ENCODE results near the gene HOXB13. TPM values are rescaled to one million over a fixed set of nuclear protein-coding genes. Genes with fewer than 3 reads are reported as not detected.

Gene HOXB13
- total RNA-seq, 6 experiments from 2014 or later: not detected

GRCh38 chr17:48732688-48733629, 4.4 kb upstream of the HOXB13 start:
- Mint-ChIP-seq H3K27ac (no peak overlapping the region), H3K27me3 (ENCODE audit: insufficient read depth) (peaks cover 86% of the 10 kb centered on the region), H3K9me3 (no peaks in the 10 kb centered on the region), H3K4me3 (no peak overlapping the region), H3K36me3 (ENCODE audit: low read depth) (no peaks in the 10 kb centered on the region), H3K4me1 (ENCODE audit: low read depth) (peaks cover 6% of the 10 kb centered on the region; the same call in 1 of the 2 replicates)
- no peak for TF ChIP-seq CTCF (IDR thresholded peaks at IDR 0.05)
- no peak for DNase-seq

GRCh38 chr17:48731355-48731754, 2.8 kb upstream of the HOXB13 start:
- no peak for TF ChIP-seq CTCF (IDR thresholded peaks at IDR 0.05)
- Mint-ChIP-seq H3K27ac (no peak overlapping the region), H3K4me1 (ENCODE audit: low read depth) (peaks cover 6% of the 10 kb centered on the region; the same call in 1 of the 2 replicates), H3K4me3 (no peak overlapping the region), H3K9me3 (no peaks in the 10 kb centered on the region), H3K36me3 (ENCODE audit: low read depth) (no peaks in the 10 kb centered on the region), H3K27me3 (ENCODE audit: insufficient read depth) (peaks cover 87% of the 10 kb centered on the region)
- DNase-seq: no peak

GRCh38 chr17:48730240-48730550, 1.6 kb upstream of the HOXB13 start:
- TF ChIP-seq CTCF (IDR thresholded peaks at IDR 0.05): no peak
- Mint-ChIP-seq H3K36me3 (ENCODE audit: low read depth) (no peaks in the 10 kb centered on the region), H3K27ac (no peak overlapping the region), H3K27me3 (ENCODE audit: insufficient read depth) (peaks cover 88% of the 10 kb centered on the region), H3K4me3 (no peak overlapping the region), H3K9me3 (no peaks in the 10 kb centered on the region), H3K4me1 (ENCODE audit: low read depth) (peaks cover 8% of the 10 kb centered on the region)
- DNase-seq: no peak

- no peak overlapping the region for H3K27ac Mint-ChIP-seq
- H3K4me3 Mint-ChIP-seq: no peak overlapping the region
- TF ChIP-seq CTCF (IDR thresholded peaks at IDR 0.05): no peak
- no peaks in the 10 kb centered on the region for H3K36me3 Mint-ChIP-seq (ENCODE audit: low read depth)
- no peak for DNase-seq
- H3K27me3 Mint-ChIP-seq (ENCODE audit: insufficient read depth): peaks cover 88% of the 10 kb centered on the region
- peaks cover 13% of the 10 kb centered on the region for H3K4me1 Mint-ChIP-seq (ENCODE audit: low read depth)
- no peaks in the 10 kb centered on the region for H3K9me3 Mint-ChIP-seq
Observed at GRCh38 chr17:48729335-48730239, 1.0 kb upstream of the HOXB13 start.

GRCh38 chr17:48727415-48728175, 955 bp downstream of the HOXB13 start:
- H3K27ac Mint-ChIP-seq: no peak overlapping the region
- no peak for TF ChIP-seq CTCF (IDR thresholded peaks at IDR 0.05)
- peaks cover 84% of the 10 kb centered on the region for H3K27me3 Mint-ChIP-seq (ENCODE audit: insufficient read depth)
- no peak overlapping the region for H3K4me3 Mint-ChIP-seq
- H3K4me1 Mint-ChIP-seq (ENCODE audit: low read depth): peaks cover 22% of the 10 kb centered on the region
- DNase-seq: no peak
- H3K9me3 Mint-ChIP-seq: no peaks in the 10 kb centered on the region
- no peaks in the 10 kb centered on the region for H3K36me3 Mint-ChIP-seq (ENCODE audit: low read depth)
